ENCODE data around the gene FGF1. TPM values are rescaled to one million over a fixed set of nuclear protein-coding genes. Genes with fewer than 3 reads are reported as not detected.

FGF1 gene
- total RNA-seq, 1 donor from 2014 or later, result not detected

DNA sequence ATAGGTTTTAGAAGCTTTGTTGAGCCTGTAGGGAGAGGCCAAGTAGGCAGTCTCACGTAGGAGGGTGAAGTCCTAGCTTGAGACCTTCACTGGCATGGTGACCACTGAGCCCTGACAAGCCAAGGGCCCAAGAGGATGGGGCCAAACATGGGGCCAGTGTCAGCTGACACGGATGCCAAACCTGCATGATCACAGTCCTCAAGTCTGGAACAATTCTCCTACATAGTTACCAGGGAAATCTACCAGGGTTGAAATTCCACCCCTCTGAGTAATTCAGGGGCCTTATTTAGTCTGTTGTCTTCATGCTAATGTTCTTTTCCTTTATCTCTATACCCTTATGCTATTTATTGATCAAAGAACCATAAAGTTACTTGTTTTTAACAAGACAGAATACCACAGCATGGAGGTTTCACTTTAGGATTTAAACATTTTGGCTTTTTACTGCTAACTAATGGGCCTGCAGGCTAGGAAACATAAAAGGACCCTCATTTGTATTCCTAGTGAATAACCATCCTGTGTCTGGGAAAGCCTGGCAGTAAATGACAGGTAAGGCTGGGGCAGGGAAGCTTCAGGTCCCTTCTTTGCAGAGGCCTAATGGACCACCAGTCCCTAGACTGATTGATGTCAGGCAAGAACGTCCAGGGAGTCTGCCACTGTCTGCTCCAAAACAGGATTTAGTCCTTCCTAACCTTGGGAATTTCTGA lies 140.8 kb downstream of the FGF1 start:
- intact Hi-C loops (cut with micrococcal nuclease), result no loop called here

- intact Hi-C loops (cut with micrococcal nuclease), result no loop called here
Measured at GRCh38 chr5:142544071-142544753, 141.7 kb downstream of the FGF1 start.

GRCh38 chr5:142542906-142543305 lies 143.0 kb downstream of the FGF1 start:
- intact Hi-C loops (cut with micrococcal nuclease), result no loop called here

Other genes with a start within 250 kb of the FGF1 start
- 23.4 and 24.7 TPM in 2 replicates for gene ARHGAP26, start 84.3 kb upstream of the FGF1 start, total RNA-seq